Chondrocyte (in vitro differentiated cells): Measurements from ENCODE around the gene KLC1. TPM values are rescaled to one million over a fixed set of nuclear protein-coding genes. Genes with fewer than 3 reads are reported as not detected.

Experiments
- DNase-seq: peaks from one replicate; pipeline ENCODE4 v3.0.0; 2021; ENCODE audit warnings: mixed read lengths, low spot score
- H3K27ac Mint-ChIP-seq: one replicate; pipeline ENCODE4 v1.8.0; 2021; ENCODE audit warnings: mild to moderate bottlenecking, moderate library complexity, mixed read lengths; ENCODE audit not compliant: unreplicated experiment
- H3K27me3 Mint-ChIP-seq: 2 replicates; pipeline ENCODE4 v1.8.0; 2021; ENCODE audit warnings: low read depth, mixed read lengths
- H3K36me3 Mint-ChIP-seq: 2 replicates; pipeline ENCODE4 v1.8.0; 2021; ENCODE audit warnings: low read depth, mixed read lengths
- H3K4me1 Mint-ChIP-seq: 2 replicates; pipeline ENCODE4 v1.8.0; 2021; ENCODE audit warnings: low read depth, mild to moderate bottlenecking, mixed read lengths
- H3K4me3 Mint-ChIP-seq: one replicate; pipeline ENCODE4 v1.8.0; 2021; ENCODE audit warnings: mild to moderate bottlenecking, moderate library complexity, mixed read lengths; ENCODE audit not compliant: unreplicated experiment
- H3K9me3 Mint-ChIP-seq: 2 replicates; pipeline ENCODE4 v1.8.0; 2021; ENCODE audit warnings: low read depth, mixed read lengths
- total RNA-seq: library from RNA; stranded (reverse); gene quantifications from 3 replicates; pipeline ENCODE4 v1.2.1, GENCODE V29; 2021
- TF ChIP-seq, protein P1 (sequence below): fragments of 200-600 bp; sonication (generic); IDR thresholded peaks from 2 replicates; pipeline ENCODE4 v1.5.0; 2021; ENCODE audit warnings: antibody characterized with exemption, mild to moderate bottlenecking, moderate library complexity

The KLC1 gene
- total RNA-seq, 1 donor from 2014 or later, result 190 TPM

DNA sequence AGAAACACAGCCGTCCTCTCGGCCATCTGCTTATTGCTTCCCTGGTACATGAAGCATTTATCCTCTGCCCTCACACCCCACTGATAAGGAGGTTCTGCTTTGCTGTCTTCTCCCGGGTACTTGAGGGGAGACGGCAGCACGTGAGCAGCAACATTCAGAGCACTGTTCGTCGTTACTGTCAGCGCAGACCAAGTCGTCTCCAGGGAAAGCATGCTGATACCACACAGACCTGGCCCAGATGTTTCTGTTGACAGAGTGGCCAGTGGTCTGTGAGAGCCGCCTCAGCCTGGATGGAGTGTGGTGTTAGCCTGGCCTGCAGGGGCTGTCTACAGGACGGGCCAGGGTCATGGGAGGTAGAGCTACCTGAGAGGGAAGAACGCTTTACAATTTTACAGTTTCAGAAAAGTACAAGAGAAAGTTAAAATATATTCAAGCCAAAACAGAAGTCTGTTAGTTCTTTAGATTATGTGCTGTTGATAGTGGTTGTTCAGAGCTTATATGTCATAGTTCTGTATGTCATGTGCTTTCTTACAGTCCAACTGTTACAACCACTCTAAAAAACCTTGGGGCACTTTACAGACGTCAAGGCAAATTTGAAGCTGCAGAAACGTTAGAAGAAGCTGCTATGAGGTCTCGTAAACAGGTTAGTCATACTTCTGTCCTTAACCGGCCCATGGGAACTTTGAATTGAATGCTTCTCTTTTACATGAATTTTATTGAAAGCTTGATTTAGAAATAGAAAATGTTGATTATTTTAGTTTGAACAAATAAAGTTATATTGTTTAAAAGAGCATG is 48.1 kb downstream of the KLC1 start:
- Mint-ChIP-seq H3K36me3 (peaks cover 43% of the 10 kb centered on the region), H3K4me3 (no peak overlapping the region), H3K27ac (peak overlapping the region; percentile 54), H3K27me3 (no peaks in the 10 kb centered on the region), H3K4me1 (peaks cover 29% of the 10 kb centered on the region), H3K9me3 (no peaks in the 10 kb centered on the region)
- peak; percentile 56 for DNase-seq
- TF ChIP-seq, protein P1, sequence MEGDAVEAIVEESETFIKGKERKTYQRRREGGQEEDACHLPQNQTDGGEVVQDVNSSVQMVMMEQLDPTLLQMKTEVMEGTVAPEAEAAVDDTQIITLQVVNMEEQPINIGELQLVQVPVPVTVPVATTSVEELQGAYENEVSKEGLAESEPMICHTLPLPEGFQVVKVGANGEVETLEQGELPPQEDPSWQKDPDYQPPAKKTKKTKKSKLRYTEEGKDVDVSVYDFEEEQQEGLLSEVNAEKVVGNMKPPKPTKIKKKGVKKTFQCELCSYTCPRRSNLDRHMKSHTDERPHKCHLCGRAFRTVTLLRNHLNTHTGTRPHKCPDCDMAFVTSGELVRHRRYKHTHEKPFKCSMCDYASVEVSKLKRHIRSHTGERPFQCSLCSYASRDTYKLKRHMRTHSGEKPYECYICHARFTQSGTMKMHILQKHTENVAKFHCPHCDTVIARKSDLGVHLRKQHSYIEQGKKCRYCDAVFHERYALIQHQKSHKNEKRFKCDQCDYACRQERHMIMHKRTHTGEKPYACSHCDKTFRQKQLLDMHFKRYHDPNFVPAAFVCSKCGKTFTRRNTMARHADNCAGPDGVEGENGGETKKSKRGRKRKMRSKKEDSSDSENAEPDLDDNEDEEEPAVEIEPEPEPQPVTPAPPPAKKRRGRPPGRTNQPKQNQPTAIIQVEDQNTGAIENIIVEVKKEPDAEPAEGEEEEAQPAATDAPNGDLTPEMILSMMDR, result no peak

DNA sequence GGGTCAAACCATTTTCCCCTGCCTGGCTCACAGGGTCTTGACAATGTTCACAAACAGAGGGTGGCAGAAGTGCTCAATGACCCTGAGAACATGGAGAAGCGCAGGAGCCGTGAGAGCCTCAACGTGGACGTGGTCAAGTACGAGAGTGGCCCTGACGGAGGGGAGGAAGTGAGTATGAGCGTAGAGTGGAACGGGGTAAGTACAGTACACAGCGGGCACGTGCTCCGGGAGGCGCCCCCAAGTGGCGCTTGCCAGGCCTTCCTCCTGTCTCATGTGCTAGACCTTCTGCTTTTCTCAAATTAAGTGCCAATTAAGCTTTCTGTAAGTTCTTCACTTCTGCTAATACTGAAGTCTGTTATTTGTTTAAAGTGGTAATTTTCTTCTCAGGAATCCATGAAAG is 50.3 kb downstream of the KLC1 start:
- H3K4me3 Mint-ChIP-seq, result no peak overlapping the region
- H3K27ac Mint-ChIP-seq, result peak overlapping the region; percentile 93
- no peaks in the 10 kb centered on the region for H3K27me3 Mint-ChIP-seq
- DNase-seq, result peak; percentile 91
- H3K9me3 Mint-ChIP-seq, result no peaks in the 10 kb centered on the region
- H3K4me1 Mint-ChIP-seq, result peaks cover 29% of the 10 kb centered on the region
- TF ChIP-seq, protein P1, result peak; percentile 73
- H3K36me3 Mint-ChIP-seq, result peaks cover 37% of the 10 kb centered on the region

DNA sequence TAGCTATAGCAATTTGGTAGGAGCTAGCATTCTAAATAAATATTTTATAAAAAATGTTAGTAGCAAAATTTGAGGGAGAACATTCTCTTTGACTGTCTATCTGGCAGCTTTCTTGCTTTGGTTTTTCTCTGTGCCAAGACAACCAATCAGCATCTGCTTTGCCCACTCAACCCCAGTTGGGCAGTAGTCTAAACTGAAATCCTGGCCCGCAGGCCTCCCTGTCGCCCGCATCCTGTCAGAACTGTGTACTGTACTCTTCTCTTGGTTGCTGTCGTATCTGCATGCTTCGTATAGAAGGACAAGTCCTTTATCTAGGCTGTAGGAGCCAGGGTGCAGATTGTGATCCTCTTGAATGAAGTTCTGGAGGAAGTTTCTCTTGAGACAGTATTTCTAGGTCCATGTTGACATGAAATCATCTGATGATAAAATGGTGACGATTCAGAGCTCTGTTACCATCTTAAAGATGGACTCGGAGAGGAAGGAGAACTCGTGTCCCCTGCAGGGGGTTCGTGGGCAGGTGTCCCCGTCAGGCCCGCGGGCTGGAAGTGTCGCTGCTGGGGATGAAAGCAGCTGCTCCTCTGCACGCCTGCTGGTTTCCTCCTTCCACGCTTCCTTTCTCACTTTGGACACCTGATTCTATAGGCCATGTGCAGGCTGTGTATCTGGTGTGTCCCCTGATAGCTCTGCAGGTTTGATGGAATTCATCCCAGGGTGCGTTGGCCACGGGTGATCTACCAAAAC is 51.6 kb downstream of the KLC1 start:
- H3K27ac Mint-ChIP-seq, result peak overlapping the region; percentile 93
- H3K4me1 Mint-ChIP-seq, result peaks cover 29% of the 10 kb centered on the region
- TF ChIP-seq, protein P1, result no peak
- H3K4me3 Mint-ChIP-seq, result no peak overlapping the region
- peak; percentile 59 for DNase-seq
- no peaks in the 10 kb centered on the region for H3K9me3 Mint-ChIP-seq
- H3K27me3 Mint-ChIP-seq, result no peaks in the 10 kb centered on the region
- peaks cover 34% of the 10 kb centered on the region for H3K36me3 Mint-ChIP-seq

DNA sequence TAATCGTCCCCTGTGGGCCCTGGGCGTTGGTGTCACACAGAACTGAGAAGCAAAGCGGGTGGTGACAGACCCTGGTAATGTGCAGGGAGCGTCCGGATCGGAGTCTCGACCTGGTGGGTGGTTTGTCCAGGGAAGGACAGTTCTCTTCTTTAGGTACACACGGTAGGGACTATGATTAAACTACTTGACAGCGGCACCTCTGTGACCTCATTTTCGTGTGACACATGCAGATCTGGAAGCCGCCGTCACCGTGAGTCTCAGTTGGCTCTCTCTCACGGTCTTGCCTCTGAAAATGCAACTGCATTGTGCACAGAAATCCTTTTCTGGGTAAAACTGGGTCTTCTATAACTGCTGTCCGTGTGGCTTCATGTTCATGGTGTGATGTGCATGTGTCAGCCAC is 54.1 kb downstream of the KLC1 start:
- no peaks in the 10 kb centered on the region for H3K27me3 Mint-ChIP-seq

DNA sequence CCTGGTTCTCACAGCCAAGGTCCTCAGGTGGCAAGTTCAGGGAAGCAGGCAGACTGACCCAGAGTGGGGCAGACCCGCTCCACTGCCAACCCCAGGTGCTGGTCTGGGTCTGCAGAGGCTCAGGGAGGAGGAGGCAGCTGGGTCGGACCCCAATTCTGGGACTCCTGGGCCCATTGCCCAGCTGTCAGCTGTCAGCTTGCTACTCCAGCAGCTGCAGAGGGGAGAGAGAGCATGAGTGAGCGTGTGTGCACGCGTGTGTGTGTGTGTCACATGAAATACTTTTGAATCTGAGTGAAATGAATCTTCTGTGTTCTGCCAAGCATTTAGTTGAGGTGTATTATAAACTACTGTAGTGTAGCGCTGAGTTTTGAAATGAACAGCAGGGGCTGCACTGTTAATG is 55.5 kb downstream of the KLC1 start:
- Mint-ChIP-seq H3K4me3 (no peak overlapping the region), H3K4me1 (peaks cover 48% of the 10 kb centered on the region), H3K27ac (peak overlapping the region; percentile 65), H3K9me3 (no peaks in the 10 kb centered on the region), H3K36me3 (peaks cover 25% of the 10 kb centered on the region), H3K27me3 (no peaks in the 10 kb centered on the region)
- peak; percentile 86 for DNase-seq
- TF ChIP-seq, protein P1, result no peak

More for the DNA sequence above, 54.1 kb downstream of the KLC1 start:
- DNase-seq, result peak; percentile 46
- peaks cover 27% of the 10 kb centered on the region for H3K36me3 Mint-ChIP-seq
- no peak overlapping the region for H3K4me3 Mint-ChIP-seq
- H3K27ac Mint-ChIP-seq, result no peak overlapping the region
- H3K4me1 Mint-ChIP-seq, result peaks cover 48% of the 10 kb centered on the region
- TF ChIP-seq, protein P1, result no peak
- H3K9me3 Mint-ChIP-seq, result no peaks in the 10 kb centered on the region
